Cardiac muscle cell (in vitro differentiated cells and primary cell): ENCODE results near the gene SNTB2. TPM values are rescaled to one million over a fixed set of nuclear protein-coding genes. Genes with fewer than 3 reads are reported as not detected.

ENCODE experiments used
- DNase-seq, 2 donors: peaks; one replicate each; pipeline versions ENCODE4 v3.0.0 to v3.0.0-alpha.2; 2010 to 2017; ENCODE audit warnings: low read depth in 1 of 2, low spot score in 1 of 2
- H3K27ac ChIP-seq: fragments of 200-600 bp; sonication (generic); 2 replicates; pipeline ENCODE4 v1.5.1; 2016
- H3K27me3 ChIP-seq: fragments of 200-600 bp; sonication (generic); 2 replicates; pipeline ENCODE4 v1.6.0; 2016; ENCODE audit warnings: control low read depth
- H3K36me3 ChIP-seq: fragments of 200-600 bp; sonication (generic); 2 replicates; pipeline ENCODE4 v1.5.1; 2016; ENCODE audit warnings: control low read depth
- H3K4me1 ChIP-seq: fragments of 200-600 bp; sonication (generic); 2 replicates; pipeline ENCODE4 v1.8.1; 2017; ENCODE audit warnings: low read depth, mild to moderate bottlenecking, mixed run types
- H3K4me3 ChIP-seq: fragments of 200-600 bp; sonication (generic); 2 replicates; pipeline ENCODE4 v1.5.1; 2016; ENCODE audit warnings: mild to moderate bottlenecking
- H3K9me3 ChIP-seq: fragments of 200-600 bp; sonication (generic); 2 replicates; pipeline ENCODE4 v1.5.1; 2017; ENCODE audit warnings: low read depth, mild to moderate bottlenecking, control low read depth
- CTCF ChIP-seq: IDR thresholded peaks from 2 replicates; pipeline ENCODE4 v1.5.1; 2012; ENCODE audit warnings: low read depth, mild to moderate bottlenecking, low read length
- polyA plus RNA-seq: library from polyadenylated mRNA; unstranded; fragments of >200 nt; fragmentation: Nextera tagmentation; extraction: Ambion mirVana; gene quantifications from 2 replicates; pipeline ENCODE4 v1.2.1, GENCODE V29; 2016
- total RNA-seq: library from RNA; depleted of rRNA; stranded (reverse); fragments of >200 nt; gene quantifications from 2 replicates; pipeline ENCODE4 v1.2.3, GENCODE V29; 2016

SNTB2 gene
- total and polyA plus RNA-seq, 2 experiments from 2014 or later = 12.7 to 17.1 TPM

DNA sequence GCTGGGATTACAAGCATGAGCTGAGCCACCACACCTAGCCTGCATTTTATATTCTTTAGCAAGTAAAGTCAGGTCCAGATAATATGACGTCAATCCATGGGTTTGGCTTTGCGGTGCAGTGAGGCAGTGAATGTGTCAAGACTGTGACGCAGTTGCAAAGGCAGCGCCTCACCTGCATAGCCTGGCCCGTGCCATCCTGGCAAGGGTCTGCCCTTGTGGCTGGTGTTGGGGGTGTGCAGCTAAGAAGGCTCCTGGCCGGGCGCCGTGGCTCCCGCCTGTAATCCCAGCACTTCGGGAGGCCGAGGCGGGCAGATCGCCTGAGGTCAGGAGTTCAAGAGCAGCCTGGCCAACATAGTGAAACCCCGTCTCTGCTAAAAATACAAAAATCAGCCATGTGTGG lies 136.5 kb downstream of the SNTB2 start:
- peaks cover 55% of the 10 kb centered on the region for H3K36me3 ChIP-seq
- H3K27me3 ChIP-seq = no peaks in the 10 kb centered on the region
- TF ChIP-seq CTCF = no peak
- H3K4me1 ChIP-seq = no peaks in the 10 kb centered on the region
- DNase-seq = no peak
- H3K9me3 ChIP-seq = no peaks in the 10 kb centered on the region
- H3K4me3 ChIP-seq = no peak overlapping the region
- no peak overlapping the region for H3K27ac ChIP-seq

DNA sequence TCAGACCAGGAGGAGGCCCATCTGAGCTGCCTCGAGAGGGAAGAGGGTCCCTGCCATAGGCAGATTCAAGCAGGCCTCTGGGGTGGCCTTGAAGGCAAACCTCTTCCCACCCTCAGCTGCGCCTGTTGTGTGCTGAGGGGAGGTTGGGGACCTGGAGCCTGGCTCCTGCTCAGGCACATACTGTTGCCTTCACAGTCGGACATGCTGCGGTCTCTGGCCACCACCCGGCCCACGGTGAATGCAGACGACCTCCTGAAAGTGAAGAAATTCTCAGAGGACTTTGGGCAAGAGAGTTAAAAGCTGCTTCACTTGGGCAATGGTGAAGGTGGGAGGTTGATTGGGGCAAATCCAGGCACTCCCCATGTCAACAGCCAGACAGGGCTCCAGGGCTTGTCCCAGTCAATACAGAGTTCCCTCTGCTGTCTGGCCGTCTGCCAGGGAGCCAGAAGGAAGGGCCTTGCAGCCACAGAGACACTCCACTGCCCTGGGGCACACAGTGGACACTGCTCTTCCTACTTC lies 137.1 kb downstream of the SNTB2 start:
- no peaks in the 10 kb centered on the region for H3K27me3 ChIP-seq
- no peak overlapping the region for H3K27ac ChIP-seq
- H3K4me1 ChIP-seq = no peaks in the 10 kb centered on the region
- peaks cover 53% of the 10 kb centered on the region for H3K36me3 ChIP-seq
- no peak overlapping the region for H3K4me3 ChIP-seq
- no peaks in the 10 kb centered on the region for H3K9me3 ChIP-seq
- no peak for DNase-seq
- no peak for TF ChIP-seq CTCF

DNA sequence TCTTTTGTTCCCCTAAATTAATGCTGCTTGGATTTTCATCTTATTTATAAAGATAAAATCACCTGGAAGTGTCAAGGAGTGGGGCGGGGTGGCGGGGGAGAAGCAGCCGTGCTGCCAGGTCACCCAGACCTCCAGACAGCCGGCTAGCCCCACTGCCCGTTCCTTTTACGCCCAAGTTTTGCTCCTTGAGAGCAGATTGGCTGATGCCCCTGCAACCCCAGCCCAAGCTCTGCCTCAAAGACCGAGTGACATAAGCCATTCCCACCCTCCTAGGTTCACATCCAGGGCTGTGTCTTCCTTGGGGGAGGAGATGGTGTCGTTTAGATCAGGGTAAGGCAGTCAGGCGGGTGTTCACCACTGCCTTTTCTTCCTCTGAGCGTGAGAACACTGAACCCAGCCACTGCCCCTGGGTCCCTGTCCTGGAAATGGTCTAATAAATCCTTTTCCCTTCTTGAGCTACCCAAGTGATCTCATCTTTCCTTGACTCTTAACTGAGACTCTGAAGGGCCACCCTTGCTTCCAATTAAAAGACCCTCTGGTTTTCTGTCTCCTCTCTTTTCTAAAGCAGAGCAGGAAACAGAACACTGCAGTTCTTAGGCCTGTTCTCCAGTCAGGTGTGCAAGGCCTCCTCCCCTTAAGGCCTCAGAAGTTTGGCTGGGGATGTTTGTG lies 137.8 kb downstream of the SNTB2 start:
- Histone ChIP-seq H3K27ac (peak overlapping the region; percentile 3), H3K27me3 (no peaks in the 10 kb centered on the region), H3K9me3 (no peaks in the 10 kb centered on the region), H3K4me1 (no peaks in the 10 kb centered on the region), H3K4me3 (no peak overlapping the region), H3K36me3 (peaks cover 47% of the 10 kb centered on the region)
- no peak for DNase-seq
- no peak for TF ChIP-seq CTCF

- TF ChIP-seq CTCF = no peak
- H3K27ac ChIP-seq = no peak overlapping the region
- H3K36me3 ChIP-seq = peaks cover 37% of the 10 kb centered on the region
- no peaks in the 10 kb centered on the region for H3K4me1 ChIP-seq
- H3K4me3 ChIP-seq = no peak overlapping the region
- no peak for DNase-seq
- H3K27me3 ChIP-seq = no peaks in the 10 kb centered on the region
- H3K9me3 ChIP-seq = no peaks in the 10 kb centered on the region
These were observed 138.8 kb downstream of the SNTB2 start for GRCh38 chr16:69325784-69326171.

- TF ChIP-seq CTCF = no peak
- no peak overlapping the region for H3K4me3 ChIP-seq
- H3K27ac ChIP-seq = no peak overlapping the region
- H3K27me3 ChIP-seq = no peaks in the 10 kb centered on the region
- no peaks in the 10 kb centered on the region for H3K9me3 ChIP-seq
- H3K4me1 ChIP-seq = no peaks in the 10 kb centered on the region
- no peak for DNase-seq
- H3K36me3 ChIP-seq = peaks cover 32% of the 10 kb centered on the region
These were observed 139.4 kb downstream of the SNTB2 start for GRCh38 chr16:69326172-69326873.
